Astrocyte of the spinal cord (primary cell): Measurements from ENCODE around the gene ST3GAL6.
A peak's percentile ranks its signal among the peaks of the same experiment; 100 is the strongest.

ENCODE experiments used
- DNase-seq: peaks from one replicate; pipeline ENCODE4 v3.0.0; 2011; ENCODE audit warnings: low read depth, low spot score
- H3K4me3 ChIP-seq: 2 replicates; pipeline ENCODE4 v1.5.1; 2011; ENCODE audit warnings: low read depth, mild to moderate bottlenecking, low read length, moderate library complexity
- CTCF ChIP-seq: IDR thresholded peaks from 2 replicates; pipeline ENCODE4 v1.5.1; 2012; ENCODE audit warnings: low read depth, mild to moderate bottlenecking, low read length, inconsistent platforms
- in situ Hi-C: cut with HindIII; loops from 2 replicates; pipeline ENCODE4 v1.10.0; 2017; ENCODE audit warnings: low sequenced_read_pairs

Gene ST3GAL6

GRCh38 chr3:98776140-98776493 lies 13.0 kb downstream of the ST3GAL6 start:
- TF ChIP-seq CTCF = no peak
- in situ Hi-C loops = loop anchor here (25.0 kb wide), 1 partner anchor 164 kb away; no protein-coding TSS in a partner anchor
- H3K4me3 ChIP-seq = no peak overlapping the region
- no peak for DNase-seq

GRCh38 chr3:98777286-98777685 lies 14.1 kb downstream of the ST3GAL6 start:
- DNase-seq = no peak
- H3K4me3 ChIP-seq = no peak overlapping the region
- TF ChIP-seq CTCF = no peak
- in situ Hi-C loops = loop anchor here (25.0 kb wide), 1 partner anchor 165 kb away; no protein-coding TSS in a partner anchor

- DNase-seq = peak; percentile 55
- no peak overlapping the region for H3K4me3 ChIP-seq
- TF ChIP-seq CTCF = no peak
- in situ Hi-C loops = loop anchor here (25.0 kb wide), 1 partner anchor 166 kb away; no protein-coding TSS in a partner anchor
Measured at GRCh38 chr3:98777801-98778220, 14.7 kb downstream of the ST3GAL6 start.

GRCh38 chr3:98778383-98778782 lies 15.2 kb downstream of the ST3GAL6 start:
- H3K4me3 ChIP-seq = no peak overlapping the region
- DNase-seq = peak; percentile 75
- no peak for TF ChIP-seq CTCF
- in situ Hi-C loops = loop anchor here (25.0 kb wide), 1 partner anchor 166 kb away; no protein-coding TSS in a partner anchor

GRCh38 chr3:98778852-98779413 lies 15.8 kb downstream of the ST3GAL6 start:
- H3K4me3 ChIP-seq = no peak overlapping the region
- peak; percentile 89 for DNase-seq
- TF ChIP-seq CTCF = no peak
- in situ Hi-C loops = loop anchor here (25.0 kb wide), 1 partner anchor 167 kb away; no protein-coding TSS in a partner anchor

- no peak overlapping the region for H3K4me3 ChIP-seq
Measured at GRCh38 chr3:98779541-98780335, 16.6 kb downstream of the ST3GAL6 start.

More at GRCh38 chr3:98779541-98780335, 16.6 kb downstream of the ST3GAL6 start:
- peak; percentile 54 for DNase-seq
- TF ChIP-seq CTCF = no peak
- in situ Hi-C loops = loop anchor here (25.0 kb wide), 1 partner anchor 167 kb away; no protein-coding TSS in a partner anchor
